Mucosa of descending colon (tissue), 3 donors: ENCODE data around the gene GARIN1A. TPM values are rescaled to one million over a fixed set of nuclear protein-coding genes. Genes with fewer than 3 reads are reported as not detected.
"Not testable (repeated sequence)": the region's sequence is repeated elsewhere in the genome, so short reads cannot be mapped to it uniquely, and the experiment has no call there.

Experiments
- ATAC-seq: fragments of 200-7000 bp; cut with Tn5 transposase; one replicate; pipeline ENCODE4 v1.9.1; 2020; ENCODE audit warnings: mild to moderate bottlenecking, moderate library complexity
- DNase-seq, 3 donors: peaks; one replicate each; pipeline ENCODE4 v3.0.0-alpha.2; 2020
- H3K36me3 ChIP-seq: fragments of 200-600 bp; one replicate; pipeline ENCODE4 v1.8.0; 2021; ENCODE audit warnings: low read depth, mild to moderate bottlenecking
- H3K4me1 ChIP-seq: fragments of 200-600 bp; one replicate; pipeline ENCODE4 v1.8.0; 2021; ENCODE audit warnings: low read depth, mild to moderate bottlenecking
- H3K4me3 ChIP-seq: fragments of 200-600 bp; one replicate; pipeline ENCODE4 v1.8.0; 2021; ENCODE audit warnings: mild to moderate bottlenecking
- H3K9me3 ChIP-seq: fragments of 200-600 bp; one replicate; pipeline ENCODE4 v1.8.0; 2021; ENCODE audit warnings: mild to moderate bottlenecking
- intact Hi-C, 2 donors: fragments of 100-400 bp; cut with DNase I in 1 of 2; cut with micrococcal nuclease in 1 of 2; formaldehyde crosslinking; loops; one replicate each; pipeline versions ENCODE4 v1.11.0 to v1.11.1; 2022; cut with DNase I, micrococcal nuclease
- total RNA-seq, 3 donors: library from RNA; stranded (reverse); fragmentation: NEBNext Ultra II Directional in 2 of 3; extraction: Animal tissue kit (Norgen Biotek cat#: 25700) in 2 of 3; gene quantifications; one replicate each; pipeline versions ENCODE4 v1.2.1 to v1.2.4, GENCODE V29; 2021 to 2023
- TF ChIP-seq, protein P1 (sequence below): fragments of 200-600 bp; IDR thresholded peaks from one replicate; pipeline ENCODE4 v1.8.0; 2022; ENCODE audit warnings: antibody characterized with exemption, mild to moderate bottlenecking
- donor health status: DM: no; HTN: no; CAD: no; lungs with moderate emphysema.
- donor health status: DM: no; HTN: no; CAD: no.
- donor health status: DM: no; HTN: yes; CAD: no.

The GARIN1A gene
- total RNA-seq, 3 donors from 2014 or later, result 1.3 to 4.5 (median 1.9) TPM

DNA sequence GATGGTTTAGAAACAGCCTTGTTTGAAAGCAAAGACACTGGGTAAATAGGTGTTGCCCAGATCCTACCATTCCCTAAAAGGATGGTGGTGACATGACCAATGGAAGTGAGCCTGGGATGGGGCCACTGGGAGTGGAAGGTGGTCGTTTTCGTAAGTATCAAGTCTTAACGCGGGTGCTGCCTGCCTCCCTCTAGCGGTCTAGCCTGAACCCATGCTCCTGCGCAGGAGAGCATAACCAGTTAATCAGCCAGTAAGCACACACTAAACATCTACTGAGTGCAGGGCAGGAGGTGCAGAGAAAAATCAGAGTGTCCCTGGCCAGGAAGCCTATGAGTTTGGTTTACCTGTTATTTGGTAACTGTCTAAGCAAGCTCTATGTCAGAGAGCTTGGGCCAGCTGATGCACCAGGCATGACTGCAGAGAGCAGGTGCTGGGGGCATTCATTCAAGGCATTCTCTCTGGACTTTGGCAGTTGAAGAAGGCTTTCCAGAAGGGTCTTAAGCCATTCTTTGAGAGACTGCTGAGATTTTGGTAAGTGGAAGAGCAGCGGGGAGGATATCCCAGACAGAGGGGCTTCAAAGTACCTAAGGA is 930 bp downstream of the GARIN1A start:
- TF ChIP-seq, protein P1, sequence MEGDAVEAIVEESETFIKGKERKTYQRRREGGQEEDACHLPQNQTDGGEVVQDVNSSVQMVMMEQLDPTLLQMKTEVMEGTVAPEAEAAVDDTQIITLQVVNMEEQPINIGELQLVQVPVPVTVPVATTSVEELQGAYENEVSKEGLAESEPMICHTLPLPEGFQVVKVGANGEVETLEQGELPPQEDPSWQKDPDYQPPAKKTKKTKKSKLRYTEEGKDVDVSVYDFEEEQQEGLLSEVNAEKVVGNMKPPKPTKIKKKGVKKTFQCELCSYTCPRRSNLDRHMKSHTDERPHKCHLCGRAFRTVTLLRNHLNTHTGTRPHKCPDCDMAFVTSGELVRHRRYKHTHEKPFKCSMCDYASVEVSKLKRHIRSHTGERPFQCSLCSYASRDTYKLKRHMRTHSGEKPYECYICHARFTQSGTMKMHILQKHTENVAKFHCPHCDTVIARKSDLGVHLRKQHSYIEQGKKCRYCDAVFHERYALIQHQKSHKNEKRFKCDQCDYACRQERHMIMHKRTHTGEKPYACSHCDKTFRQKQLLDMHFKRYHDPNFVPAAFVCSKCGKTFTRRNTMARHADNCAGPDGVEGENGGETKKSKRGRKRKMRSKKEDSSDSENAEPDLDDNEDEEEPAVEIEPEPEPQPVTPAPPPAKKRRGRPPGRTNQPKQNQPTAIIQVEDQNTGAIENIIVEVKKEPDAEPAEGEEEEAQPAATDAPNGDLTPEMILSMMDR, result no peak
- Histone ChIP-seq H3K9me3 (no peaks in the 10 kb centered on the region), H3K4me1 (no peaks in the 10 kb centered on the region), H3K36me3 (no peaks in the 10 kb centered on the region), H3K4me3 (no peak overlapping the region)
- DNase-seq (peak in 1 of 3 donors; percentile 12), ATAC-seq (peak; percentile 67)
- intact Hi-C loops, result no loop called here

DNA sequence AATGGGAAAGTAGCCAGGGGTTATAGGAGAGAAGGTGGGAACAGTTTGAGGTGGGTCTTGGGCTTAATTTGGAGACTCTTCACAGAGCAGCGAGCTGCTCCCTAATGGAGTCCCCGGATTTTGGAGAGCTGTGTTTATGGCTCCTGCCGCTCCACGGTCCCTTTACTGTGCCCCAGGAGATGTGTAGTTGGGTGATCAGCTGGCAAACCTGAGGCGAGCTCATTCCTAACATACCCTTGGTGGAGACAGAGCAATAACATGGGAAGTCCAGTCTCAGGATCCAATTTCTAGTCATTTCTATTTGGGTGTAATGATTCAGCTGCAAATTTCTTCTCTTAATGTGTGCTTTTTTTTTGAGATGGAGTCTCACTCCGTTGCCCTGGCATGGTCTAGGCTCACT is 1.5 kb downstream of the GARIN1A start:
- intact Hi-C loops, result no loop called here
- TF ChIP-seq, protein P1, result no peak
- H3K36me3 ChIP-seq, result no peaks in the 10 kb centered on the region
- DNase-seq (no peak), ATAC-seq (no peak)
- no peaks in the 10 kb centered on the region for H3K9me3 ChIP-seq
- no peak overlapping the region for H3K4me3 ChIP-seq
- H3K4me1 ChIP-seq, result no peaks in the 10 kb centered on the region

DNA sequence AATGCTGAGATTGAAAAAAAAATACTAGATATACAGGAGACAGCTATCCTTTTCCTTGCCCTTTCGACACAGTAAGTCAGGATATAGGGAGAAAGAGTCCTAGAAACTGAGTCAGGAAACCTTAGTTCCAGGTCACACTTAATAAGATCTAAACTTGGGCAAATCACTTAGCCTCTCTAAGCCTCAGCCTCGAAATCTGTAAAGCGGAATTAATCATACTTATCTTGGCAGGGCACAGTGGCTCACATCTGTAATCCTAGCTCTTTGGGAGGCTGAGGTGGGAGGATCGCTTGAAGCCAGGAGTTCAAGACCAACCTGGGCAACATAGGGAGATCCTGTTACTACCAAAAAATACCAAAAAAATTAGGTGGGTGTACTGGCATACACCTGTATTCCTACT is 4.6 kb downstream of the GARIN1A start:
- Histone ChIP-seq H3K4me1 (no peaks in the 10 kb centered on the region), H3K4me3 (no peak overlapping the region), H3K9me3 (no peaks in the 10 kb centered on the region), H3K36me3 (no peaks in the 10 kb centered on the region)
- TF ChIP-seq, protein P1, result no peak
- ATAC-seq (no peak), DNase-seq (no peak)
- intact Hi-C loops, result no loop called here

GRCh38 chr7:128679920-128680319 is 7.8 kb downstream of the GARIN1A start:
- TF ChIP-seq, protein P1, result no peak
- intact Hi-C loops, result no loop called here

GRCh38 chr7:128681794-128682537 is 9.9 kb downstream of the GARIN1A start:
- Histone ChIP-seq H3K4me3 (no peak overlapping the region), H3K4me1 (no peaks in the 10 kb centered on the region), H3K9me3 (no peaks in the 10 kb centered on the region), H3K36me3 (no peaks in the 10 kb centered on the region)
- intact Hi-C loops, result no loop called here
- no peak for DNase-seq
- TF ChIP-seq, protein P1, result no peak
- ATAC-seq, result no peak

More at GRCh38 chr7:128679920-128680319, 7.8 kb downstream of the GARIN1A start:
- no peak for DNase-seq
- Histone ChIP-seq H3K36me3 (no peaks in the 10 kb centered on the region), H3K9me3 (no peaks in the 10 kb centered on the region), H3K4me1 (no peaks in the 10 kb centered on the region), H3K4me3 (no peak overlapping the region)
- ATAC-seq, result no peak

GRCh38 chr7:128683270-128683669 is 11.2 kb downstream of the GARIN1A start:
- ATAC-seq, DNase-seq, H3K9me3 ChIP-seq, H3K4me1 ChIP-seq, H3K36me3 ChIP-seq, H3K4me3 ChIP-seq, intact Hi-C loops: not testable (repeated sequence)

DNA sequence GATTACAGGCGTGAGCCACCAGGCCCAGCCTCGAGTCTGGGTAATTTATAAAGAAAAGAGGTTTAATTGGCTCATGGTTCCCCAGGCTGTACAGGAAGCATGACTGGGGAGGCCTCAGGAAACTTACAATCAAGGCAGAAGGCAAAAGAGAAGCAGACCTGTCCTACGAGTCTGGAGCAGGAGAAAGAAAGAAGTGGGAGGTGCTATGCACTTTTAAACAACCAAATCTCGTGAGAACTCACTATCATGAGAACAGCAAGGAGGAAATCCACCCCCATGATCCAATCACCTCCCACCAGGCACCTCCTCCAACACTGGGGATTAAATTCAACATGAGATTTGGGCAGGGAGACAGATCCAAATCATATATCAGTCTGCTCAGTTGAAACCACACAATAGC is 11.6 kb downstream of the GARIN1A start:
- H3K9me3 ChIP-seq, DNase-seq, intact Hi-C loops, H3K4me3 ChIP-seq, ATAC-seq, H3K4me1 ChIP-seq, H3K36me3 ChIP-seq: not testable (repeated sequence)
